A549 (cell line): ENCODE data around the gene SSTR3. TPM values are rescaled to one million over a fixed set of nuclear protein-coding genes. Genes with fewer than 3 reads are reported as not detected.
A peak's percentile ranks its signal among the peaks of the same experiment; 100 is the strongest.

Experiments
- ATAC-seq, 2 experiments: fragments of 200-7000 bp in 1 of 2; fragments of >200 bp in 1 of 2; cut with Nextera tagmentation in 1 of 2; cut with Tn5 transposase in 1 of 2; 3 replicates each; pipeline versions ENCODE4 v1.8.0 to v1.9.1; 2018 to 2020; ENCODE audit warnings: mild to moderate bottlenecking in 1 of 2, moderate library complexity in 1 of 2
- CTCF ChIA-PET: fragments of 300-600 bp; sonication (Branson Sonifier 250); formaldehyde crosslinking; extraction: SDS; loops from one replicate; lab custom pipeline; 2021; ENCODE audit warnings: antibody characterized with exemption, inconsistent platforms; lab: Yijun Ruan, JAX
- POLR2A ChIA-PET: fragments of 350-600 bp; formaldehyde crosslinking; extraction: SDS; loops from one replicate; lab custom pipeline; 2021; ENCODE audit warnings: antibody characterized with exemption, inconsistent platforms; lab: Yijun Ruan, JAX
- DNase-seq, 2 experiments: peaks; one replicate each; pipeline versions ENCODE4 v3.0.0 to v3.0.0-alpha.2; 2011 to 2016; ENCODE audit warnings: low read depth in 1 of 2, low spot score in 1 of 2
- FAIRE-seq: peaks from 2 replicates; lab custom pipeline; 2011; peaks lifted over from hg19 to GRCh38; lab: Jason Lieb, UNC
- H3K27ac ChIP-seq, 2 experiments: fragments of >200 bp; sonication (Bioruptor Twin); formaldehyde crosslinking; 3 replicates each; pipeline ENCODE4 v1.5.1; 2016 to 2017
- H3K4me1 ChIP-seq: fragments of >200 bp; sonication (Bioruptor Twin); formaldehyde crosslinking; 3 replicates; pipeline ENCODE4 v1.6.1; 2016
- H3K4me2 ChIP-seq: fragments of >200 bp; sonication (Bioruptor Twin); formaldehyde crosslinking; 3 replicates; pipeline ENCODE4 v1.6.1; 2016
- H3K4me3 ChIP-seq: fragments of >200 bp; sonication (Bioruptor Twin); formaldehyde crosslinking; 3 replicates; pipeline ENCODE4 v1.5.1; 2016
- H3K9me3 ChIP-seq: fragments of >200 bp; sonication (Bioruptor Twin); formaldehyde crosslinking; 3 replicates; pipeline ENCODE4 v1.6.1; 2016
- CEBPB ChIP-seq, 2 experiments: fragments of >200 bp in 1 of 2; sonication (Bioruptor Twin) in 1 of 2; formaldehyde crosslinking in 1 of 2; IDR thresholded peaks; 2 replicates each; pipeline ENCODE4 v1.6.1; 2012 to 2016
- CHD4 ChIP-seq: fragments of 200-600 bp; sonication (generic); IDR thresholded peaks from 2 replicates; pipeline ENCODE4 v1.6.1; 2016; ENCODE audit warnings: antibody characterized with exemption, mild to moderate bottlenecking, borderline replicate concordance
- ELK1 ChIP-seq: fragments of 150-350 bp; IDR thresholded peaks from 2 replicates; pipeline ENCODE4 v1.6.1; 2014; ENCODE audit warnings: low read depth, mild to moderate bottlenecking, low read length
- FOSB ChIP-seq: fragments of 250-450 bp; sonication (Bioruptor Pico); IDR thresholded peaks from 2 replicates; pipeline ENCODE4 v1.5.0; 2020; ENCODE audit warnings: mild to moderate bottlenecking, moderate library complexity
- HMGXB4 ChIP-seq: fragments of 250-450 bp; sonication (Bioruptor Pico); IDR thresholded peaks from 2 replicates; pipeline ENCODE4 v1.5.0; 2021; ENCODE audit warnings: mild to moderate bottlenecking, moderate library complexity, borderline replicate concordance
- HOXA7 ChIP-seq: fragments of 250-450 bp; sonication (Bioruptor Pico); IDR thresholded peaks from 2 replicates; pipeline ENCODE4 v1.5.0; 2020; ENCODE audit warnings: mild to moderate bottlenecking, moderate library complexity
- HOXB13 ChIP-seq: fragments of 250-450 bp; sonication (Bioruptor Pico); IDR thresholded peaks from 2 replicates; pipeline ENCODE4 v1.5.0; 2020; ENCODE audit warnings: low read depth, mild to moderate bottlenecking, moderate library complexity
- MAFK ChIP-seq: fragments of 450-650 bp; IDR thresholded peaks from 2 replicates; pipeline ENCODE4 v1.6.1; 2014; ENCODE audit not compliant: partially characterized antibody
- MAX ChIP-seq: IDR thresholded peaks from 2 replicates; pipeline ENCODE4 v1.6.1; 2012
- NR3C1 ChIP-seq: fragments of >200 bp; sonication (Bioruptor Twin); formaldehyde crosslinking; IDR thresholded peaks from 3 replicates; pipeline ENCODE4 v1.6.1; 2017
- PHF8 ChIP-seq: fragments of 200-600 bp; sonication (generic); IDR thresholded peaks from 2 replicates; pipeline ENCODE4 v1.6.1; 2016; ENCODE audit warnings: low read depth, mild to moderate bottlenecking, antibody characterized with exemption, moderate library complexity, borderline replicate concordance
- RAD21 ChIP-seq, 2 experiments: fragments of >200 bp in 1 of 2; sonication (Bioruptor Twin) in 1 of 2; formaldehyde crosslinking in 1 of 2; IDR thresholded peaks in 1 of 2; conservative IDR thresholded peaks in 1 of 2; 2 replicates in 1 of 2; 3 replicates in 1 of 2; pipeline ENCODE4 v1.6.1; 2012 to 2018; ENCODE audit warnings: inconsistent platforms in 1 of 2
- RARB ChIP-seq: fragments of 250-450 bp; sonication (Bioruptor Pico); IDR thresholded peaks from 2 replicates; pipeline ENCODE4 v1.8.0; 2021; ENCODE audit warnings: mild to moderate bottlenecking, moderate library complexity
- RCOR1 ChIP-seq: fragments of 150-350 bp; IDR thresholded peaks from 2 replicates; pipeline ENCODE4 v1.6.1; 2014; ENCODE audit warnings: antibody characterized with exemption, low read length, low read depth
- USF2 ChIP-seq: fragments of 450-650 bp; IDR thresholded peaks from 2 replicates; pipeline ENCODE4 v1.6.1; 2014; ENCODE audit warnings: antibody characterized with exemption
- ZC3H11A ChIP-seq: fragments of 450-650 bp; IDR thresholded peaks from 2 replicates; pipeline ENCODE4 v1.6.1; 2014; ENCODE audit warnings: antibody characterized with exemption, mild to moderate bottlenecking
- ZFP36 ChIP-seq: fragments of 450-650 bp; IDR thresholded peaks from 2 replicates; pipeline ENCODE4 v1.6.1; 2014; ENCODE audit warnings: borderline replicate concordance; ENCODE audit not compliant: partially characterized antibody
- WGBS: methylation state at CpG from one replicate; pipeline ENCODE4 v1.1.6; 2017; ENCODE audit errors: missing lambda C conversion rate; 5-methylcytosine and 5-hydroxymethylcytosine counted together
- polyA plus RNA-seq, 4 experiments: library from polyadenylated mRNA; depleted of rRNA in 3 of 4; stranded (reverse); fragments of >200 nt; fragmentation: RNase III in 1 of 4; extraction: RNeasy Plus Mini Kit Qiagen cat#74134 plus additional on column Dnase treatment in 1 of 4; gene quantifications; 2 replicates in 3 of 4; 3 replicates in 1 of 4; pipeline ENCODE4 v1.2.3, GENCODE V29; 2011 to 2017

Gene SSTR3
- polyA plus RNA-seq, 2 of the 4 experiments (the other 2 are of a cell fraction): not detected

GRCh38 chr22:37226087-37226486 is 13.8 kb upstream of the SSTR3 start:
- no peaks in the 10 kb centered on the region for H3K9me3 ChIP-seq
- H3K27ac ChIP-seq: no peak overlapping the region
- FAIRE-seq (no peak), DNase-seq (no peak), ATAC-seq (no peak)
- ChIA-PET POLR2A (no interaction called here), CTCF (interaction anchor here (1.1 to 2.3 kb wide), 4 partner anchors 10 to 34 kb away, joined by 4 to 15 read pairs (median 5); no protein-coding TSS in a partner anchor)
- 88% methylated on average over 1 of the region's 4 CpGs for WGBS
- no peak overlapping the region for H3K4me3 ChIP-seq
- no peak overlapping the region for H3K4me2 ChIP-seq
- TF ChIP-seq ZC3H11A: no peak
- TF ChIP-seq MAFK: no peak
- peaks cover 26% of the 10 kb centered on the region for H3K4me1 ChIP-seq

- FAIRE-seq: no peak
These were observed 13.2 kb upstream of the SSTR3 start for GRCh38 chr22:37225481-37225880.

GRCh38 chr22:37224757-37225420 is 12.6 kb upstream of the SSTR3 start:
- Histone ChIP-seq H3K4me3 (no peak overlapping the region), H3K27ac (no peak overlapping the region), H3K4me1 (peaks cover 16% of the 10 kb centered on the region), H3K4me2 (no peak overlapping the region), H3K9me3 (no peaks in the 10 kb centered on the region; the same call in 2 of the 3 replicates)
- TF ChIP-seq NR3C1 (no peak), PHF8 (no peak), HMGXB4 (no peak), USF2 (no peak), CHD4 (no peak), MAX (no peak), CEBPB (IDR thresholded peaks at IDR 0.05) (no peak), MAFK (no peak), RARB (CRISPR knock-in tag) (no peak), RCOR1 (no peak), ZFP36 (no peak), FOSB (CRISPR knock-in tag) (no peak), HOXA7 (CRISPR knock-in tag) (no peak), HOXB13 (CRISPR knock-in tag) (no peak)
- WGBS: 58% methylated on average over 7 of the region's 8 CpGs
- DNase-seq (peak in 1 of 2 experiments; percentile 25), FAIRE-seq (no peak), ATAC-seq (peak in 1 of 2 experiments; percentile 64; a peak in 2 of 6 replicates)
- CTCF ChIA-PET: interaction anchor here (0.9 to 2.3 kb wide), 6 partner anchors 19 to 46 kb away, joined by 3 to 15 read pairs (median 4); partner anchors contain the start of gene RAC2
- POLR2A ChIA-PET: interaction anchor here (0.7 kb wide), 1 partner anchor 25 kb away, joined by 3 read pairs; no protein-coding TSS in a partner anchor

More at GRCh38 chr22:37225481-37225880, 13.2 kb upstream of the SSTR3 start:
- 67% methylated on average over 7 of the region's 8 CpGs for WGBS
- ChIA-PET POLR2A (no interaction called here), CTCF (interaction anchor here (0.9 to 2.3 kb wide), 6 partner anchors 9 to 35 kb away, joined by 3 to 15 read pairs (median 4); partner anchors contain the start of gene RAC2)
- DNase-seq (peak in 1 of 2 experiments; percentile 20), ATAC-seq (peak; percentile 52 to 63; a peak in 5 of 6 replicates)
- peaks cover 22% of the 10 kb centered on the region for H3K4me1 ChIP-seq
- H3K4me2 ChIP-seq: no peak overlapping the region
- no peak overlapping the region for H3K27ac ChIP-seq
- no peak overlapping the region for H3K4me3 ChIP-seq
- no peaks in the 10 kb centered on the region; the same call in 2 of the 3 replicates for H3K9me3 ChIP-seq
- peak in 1 of 2 experiments; percentile 32; a peak in 2 of 5 replicates for TF ChIP-seq RAD21 (conservative IDR thresholded peaks at IDR 0.05 in 1 of 2, IDR thresholded peaks at IDR 0.05 in 1 of 2)
- no peak for TF ChIP-seq ELK1
